SK-N-SH treated with all-trans-retinoic acid at 6 μM for 48 hours (cell line): Measurements from ENCODE around the gene RNF126.

ENCODE experiments used
- ATAC-seq: fragments of 200-7000 bp; cut with Tn5 transposase; 3 replicates; pipeline ENCODE4 v1.9.1; 2020; ENCODE audit warnings: mild to moderate bottlenecking, moderate library complexity
- ARNTL ChIP-seq: fragments of 450-650 bp; formaldehyde crosslinking; IDR thresholded peaks from 2 replicates; pipeline ENCODE4 v1.5.0; 2020; ENCODE audit warnings: low read depth, mild to moderate bottlenecking, moderate library complexity, borderline replicate concordance
- BACH2 ChIP-seq: fragments of 250-450 bp; sonication (Bioruptor Pico); IDR thresholded peaks from 2 replicates; pipeline ENCODE4 v1.9.0; 2021; ENCODE audit warnings: mild to moderate bottlenecking, borderline replicate concordance
- CSDC2 ChIP-seq: fragments of 250-450 bp; sonication (Bioruptor Pico); IDR thresholded peaks from 2 replicates; pipeline ENCODE4 v1.5.0; 2020; ENCODE audit warnings: mild to moderate bottlenecking, moderate library complexity
- ESRRG ChIP-seq: fragments of 250-450 bp; sonication (Bioruptor Pico); IDR thresholded peaks from 2 replicates; pipeline ENCODE4 v1.6.1; 2021; ENCODE audit warnings: mild to moderate bottlenecking
- ISL1 ChIP-seq: fragments of 250-450 bp; sonication (Bioruptor Pico); IDR thresholded peaks from 2 replicates; pipeline ENCODE4 v2.1.2; 2022; ENCODE audit warnings: mild to moderate bottlenecking, moderate library complexity
- OSR1 ChIP-seq: fragments of 250-450 bp; sonication (Bioruptor Pico); IDR thresholded peaks from 2 replicates; pipeline ENCODE4 v1.8.0; 2022; ENCODE audit warnings: moderate library complexity, mild to moderate bottlenecking, inconsistent platforms
- PPARA ChIP-seq: fragments of 250-450 bp; sonication (Bioruptor Pico); IDR thresholded peaks from 2 replicates; pipeline ENCODE4 v1.5.0; 2020; ENCODE audit warnings: mild to moderate bottlenecking, borderline replicate concordance
- RARB ChIP-seq: fragments of 250-450 bp; sonication (Bioruptor Pico); IDR thresholded peaks from 2 replicates; pipeline ENCODE4 v1.8.0; 2021; ENCODE audit warnings: mild to moderate bottlenecking, moderate library complexity
- SNAI2 ChIP-seq: fragments of 250-450 bp; sonication (Bioruptor Pico); IDR thresholded peaks from 2 replicates; pipeline ENCODE4 v1.5.0; 2020; ENCODE audit warnings: mild to moderate bottlenecking, moderate library complexity
- TCF4 ChIP-seq: fragments of 250-450 bp; sonication (Bioruptor Pico); IDR thresholded peaks from 2 replicates; pipeline ENCODE4 v1.8.0; 2021; ENCODE audit warnings: mild to moderate bottlenecking, moderate library complexity, borderline replicate concordance
- TOX ChIP-seq: fragments of 250-450 bp; sonication (Bioruptor Pico); IDR thresholded peaks from 2 replicates; pipeline ENCODE4 v1.8.0; 2021; ENCODE audit warnings: mild to moderate bottlenecking, moderate library complexity, borderline replicate concordance
- TSHZ2 ChIP-seq: fragments of 250-450 bp; sonication (Bioruptor Pico); IDR thresholded peaks from 2 replicates; pipeline ENCODE4 v1.5.0; 2020; ENCODE audit warnings: mild to moderate bottlenecking, moderate library complexity
- ZC3H10 ChIP-seq: fragments of 250-450 bp; sonication (Bioruptor Pico); IDR thresholded peaks from 2 replicates; pipeline ENCODE4 v1.5.1; 2021; ENCODE audit warnings: mild to moderate bottlenecking, moderate library complexity
- ZFP3 ChIP-seq: fragments of 250-450 bp; sonication (Bioruptor Pico); IDR thresholded peaks from 2 replicates; pipeline ENCODE4 v1.5.0; 2020; ENCODE audit warnings: mild to moderate bottlenecking, moderate library complexity
- ZFP30 ChIP-seq: fragments of 450-650 bp; formaldehyde crosslinking; IDR thresholded peaks from 2 replicates; pipeline ENCODE4 v1.5.0; 2022; ENCODE audit warnings: mild to moderate bottlenecking, moderate library complexity
- ZNF70 ChIP-seq: fragments of 450-650 bp; formaldehyde crosslinking; IDR thresholded peaks from 2 replicates; pipeline ENCODE4 v1.5.0; 2020; ENCODE audit warnings: mild to moderate bottlenecking, moderate library complexity
- ZNF8 ChIP-seq: fragments of 450-650 bp; formaldehyde crosslinking; IDR thresholded peaks from 2 replicates; pipeline ENCODE4 v1.5.0; 2020; ENCODE audit warnings: mild to moderate bottlenecking, moderate library complexity
- TF ChIP-seq, protein P1 (sequence below): fragments of 250-450 bp; sonication (Bioruptor Pico); IDR thresholded peaks from 2 replicates; pipeline ENCODE4 v1.8.0; 2021; ENCODE audit warnings: low read depth, mild to moderate bottlenecking, moderate library complexity, borderline replicate concordance
- TF ChIP-seq, protein P2 (sequence below): fragments of 250-450 bp; sonication (Bioruptor Pico); IDR thresholded peaks from 2 replicates; pipeline ENCODE4 v1.8.0; 2020; ENCODE audit warnings: mild to moderate bottlenecking, moderate library complexity, borderline replicate concordance
- TF ChIP-seq, protein P3 (sequence below): fragments of 250-450 bp; sonication (Bioruptor Pico); IDR thresholded peaks from 2 replicates; pipeline ENCODE4 v1.5.1; 2021; ENCODE audit warnings: mild to moderate bottlenecking, moderate library complexity

RNF126 gene

DNA sequence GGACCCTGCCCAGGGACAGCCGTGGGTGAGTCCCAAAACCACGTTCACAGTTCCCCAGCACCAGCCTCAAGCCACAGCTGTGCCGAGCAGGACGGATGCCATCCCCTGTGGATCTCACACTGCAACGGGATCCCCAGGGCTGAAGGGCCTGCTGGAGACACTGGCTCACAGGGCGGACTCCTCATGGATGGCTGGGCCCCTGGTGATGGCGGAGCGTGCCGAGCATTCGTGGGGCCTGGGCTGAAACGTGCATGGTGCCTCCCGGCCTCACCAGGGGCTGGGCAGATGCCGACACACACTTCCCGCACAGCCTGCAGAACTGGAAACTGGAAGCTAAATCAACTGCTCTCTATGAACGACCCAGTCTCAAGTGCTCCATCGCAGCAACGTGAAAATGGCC, 9.6 kb downstream of the RNF126 start:
- no peak for ATAC-seq
- TF ChIP-seq ZNF70 (CRISPR knock-in tag) (no peak), ESRRG (CRISPR knock-in tag) (no peak), TCF4 (CRISPR knock-in tag) (no peak)
- TF ChIP-seq, protein P1, sequence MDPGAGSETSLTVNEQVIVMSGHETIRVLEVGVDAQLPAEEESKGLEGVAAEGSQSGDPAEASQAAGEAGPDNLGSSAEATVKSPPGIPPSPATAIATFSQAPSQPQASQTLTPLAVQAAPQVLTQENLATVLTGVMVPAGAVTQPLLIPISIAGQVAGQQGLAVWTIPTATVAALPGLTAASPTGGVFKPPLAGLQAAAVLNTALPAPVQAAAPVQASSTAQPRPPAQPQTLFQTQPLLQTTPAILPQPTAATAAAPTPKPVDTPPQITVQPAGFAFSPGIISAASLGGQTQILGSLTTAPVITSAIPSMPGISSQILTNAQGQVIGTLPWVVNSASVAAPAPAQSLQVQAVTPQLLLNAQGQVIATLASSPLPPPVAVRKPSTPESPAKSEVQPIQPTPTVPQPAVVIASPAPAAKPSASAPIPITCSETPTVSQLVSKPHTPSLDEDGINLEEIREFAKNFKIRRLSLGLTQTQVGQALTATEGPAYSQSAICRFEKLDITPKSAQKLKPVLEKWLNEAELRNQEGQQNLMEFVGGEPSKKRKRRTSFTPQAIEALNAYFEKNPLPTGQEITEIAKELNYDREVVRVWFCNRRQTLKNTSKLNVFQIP (CRISPR knock-in tag): no peak
- TF ChIP-seq, protein P2, sequence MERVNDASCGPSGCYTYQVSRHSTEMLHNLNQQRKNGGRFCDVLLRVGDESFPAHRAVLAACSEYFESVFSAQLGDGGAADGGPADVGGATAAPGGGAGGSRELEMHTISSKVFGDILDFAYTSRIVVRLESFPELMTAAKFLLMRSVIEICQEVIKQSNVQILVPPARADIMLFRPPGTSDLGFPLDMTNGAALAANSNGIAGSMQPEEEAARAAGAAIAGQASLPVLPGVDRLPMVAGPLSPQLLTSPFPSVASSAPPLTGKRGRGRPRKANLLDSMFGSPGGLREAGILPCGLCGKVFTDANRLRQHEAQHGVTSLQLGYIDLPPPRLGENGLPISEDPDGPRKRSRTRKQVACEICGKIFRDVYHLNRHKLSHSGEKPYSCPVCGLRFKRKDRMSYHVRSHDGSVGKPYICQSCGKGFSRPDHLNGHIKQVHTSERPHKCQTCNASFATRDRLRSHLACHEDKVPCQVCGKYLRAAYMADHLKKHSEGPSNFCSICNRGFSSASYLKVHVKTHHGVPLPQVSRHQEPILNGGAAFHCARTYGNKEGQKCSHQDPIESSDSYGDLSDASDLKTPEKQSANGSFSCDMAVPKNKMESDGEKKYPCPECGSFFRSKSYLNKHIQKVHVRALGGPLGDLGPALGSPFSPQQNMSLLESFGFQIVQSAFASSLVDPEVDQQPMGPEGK (CRISPR knock-in tag): no peak

- no peak for ATAC-seq
- TF ChIP-seq ZNF8 (no peak), ESRRG (CRISPR knock-in tag) (no peak), TCF4 (CRISPR knock-in tag) (no peak), RARB (CRISPR knock-in tag) (no peak), OSR1 (CRISPR knock-in tag) (no peak), ARNTL (CRISPR knock-in tag) (no peak), ZC3H10 (CRISPR knock-in tag) (no peak), PPARA (CRISPR knock-in tag) (no peak), ISL1 (CRISPR knock-in tag) (no peak), CSDC2 (no peak), BACH2 (CRISPR knock-in tag) (no peak), TSHZ2 (CRISPR knock-in tag) (no peak), ZNF70 (CRISPR knock-in tag) (no peak), ZFP30 (CRISPR knock-in tag) (no peak), SNAI2 (CRISPR knock-in tag) (no peak), TOX (CRISPR knock-in tag) (no peak), ZFP3 (no peak)
- TF ChIP-seq, protein P3, sequence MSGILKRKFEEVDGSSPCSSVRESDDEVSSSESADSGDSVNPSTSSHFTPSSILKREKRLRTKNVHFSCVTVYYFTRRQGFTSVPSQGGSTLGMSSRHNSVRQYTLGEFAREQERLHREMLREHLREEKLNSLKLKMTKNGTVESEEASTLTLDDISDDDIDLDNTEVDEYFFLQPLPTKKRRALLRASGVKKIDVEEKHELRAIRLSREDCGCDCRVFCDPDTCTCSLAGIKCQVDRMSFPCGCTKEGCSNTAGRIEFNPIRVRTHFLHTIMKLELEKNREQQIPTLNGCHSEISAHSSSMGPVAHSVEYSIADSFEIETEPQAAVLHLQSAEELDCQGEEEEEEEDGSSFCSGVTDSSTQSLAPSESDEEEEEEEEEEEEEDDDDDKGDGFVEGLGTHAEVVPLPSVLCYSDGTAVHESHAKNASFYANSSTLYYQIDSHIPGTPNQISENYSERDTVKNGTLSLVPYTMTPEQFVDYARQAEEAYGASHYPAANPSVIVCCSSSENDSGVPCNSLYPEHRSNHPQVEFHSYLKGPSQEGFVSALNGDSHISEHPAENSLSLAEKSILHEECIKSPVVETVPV (CRISPR knock-in tag): no peak
- TF ChIP-seq, protein P2 (CRISPR knock-in tag): no peak
- TF ChIP-seq, protein P1 (CRISPR knock-in tag): no peak
These were observed 10.3 kb downstream of the RNF126 start for GRCh38 chr19:652467-653389.
